AG04449 (cell line): ENCODE data around the gene RAB11B.

Experiments used
- CTCF ChIA-PET: fragments of 350-600 bp; formaldehyde crosslinking; extraction: SDS; loops from one replicate; lab custom pipeline; 2021; ENCODE audit warnings: antibody characterized with exemption; lab: Yijun Ruan, JAX
- POLR2A ChIA-PET: fragments of 400-600, 350-600 bp; formaldehyde crosslinking; extraction: SDS; loops from one replicate; lab custom pipeline; 2020; ENCODE audit warnings: antibody characterized with exemption, inconsistent platforms; lab: Yijun Ruan, JAX
- DNase-seq: peaks from one replicate; pipeline ENCODE4 v3.0.0-alpha.2; 2010; ENCODE audit warnings: low read depth, low spot score
- H3K4me3 ChIP-seq: 2 replicates; pipeline ENCODE4 v1.5.1; 2011; ENCODE audit warnings: low read depth, mild to moderate bottlenecking, control low read depth, low read length
- TF ChIP-seq, protein P1 (sequence below): IDR thresholded peaks from one replicate; pipeline ENCODE4 v1.5.1; 2011; ENCODE audit warnings: mild to moderate bottlenecking, moderate library complexity, low read length, control low read depth, inconsistent platforms; ENCODE audit not compliant: insufficient read depth; ENCODE audit errors: missing control alignments

RAB11B gene

GRCh38 chr19:8451885-8452284, 61.7 kb downstream of the RAB11B start:
- TF ChIP-seq, protein P1, sequence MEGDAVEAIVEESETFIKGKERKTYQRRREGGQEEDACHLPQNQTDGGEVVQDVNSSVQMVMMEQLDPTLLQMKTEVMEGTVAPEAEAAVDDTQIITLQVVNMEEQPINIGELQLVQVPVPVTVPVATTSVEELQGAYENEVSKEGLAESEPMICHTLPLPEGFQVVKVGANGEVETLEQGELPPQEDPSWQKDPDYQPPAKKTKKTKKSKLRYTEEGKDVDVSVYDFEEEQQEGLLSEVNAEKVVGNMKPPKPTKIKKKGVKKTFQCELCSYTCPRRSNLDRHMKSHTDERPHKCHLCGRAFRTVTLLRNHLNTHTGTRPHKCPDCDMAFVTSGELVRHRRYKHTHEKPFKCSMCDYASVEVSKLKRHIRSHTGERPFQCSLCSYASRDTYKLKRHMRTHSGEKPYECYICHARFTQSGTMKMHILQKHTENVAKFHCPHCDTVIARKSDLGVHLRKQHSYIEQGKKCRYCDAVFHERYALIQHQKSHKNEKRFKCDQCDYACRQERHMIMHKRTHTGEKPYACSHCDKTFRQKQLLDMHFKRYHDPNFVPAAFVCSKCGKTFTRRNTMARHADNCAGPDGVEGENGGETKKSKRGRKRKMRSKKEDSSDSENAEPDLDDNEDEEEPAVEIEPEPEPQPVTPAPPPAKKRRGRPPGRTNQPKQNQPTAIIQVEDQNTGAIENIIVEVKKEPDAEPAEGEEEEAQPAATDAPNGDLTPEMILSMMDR, result no peak
- CTCF ChIA-PET, result interaction anchor here (1.2 to 3.2 kb wide), 4 partner anchors 19 to 97 kb away, joined by 3 to 12 read pairs (median 4); partner anchors contain the start of gene MARCHF2
- H3K4me3 ChIP-seq, result no peak overlapping the region
- POLR2A ChIA-PET, result interaction anchor here (0.6 kb wide), 1 partner anchor 10 kb away, joined by 3 read pairs; no protein-coding TSS in a partner anchor
- no peak for DNase-seq

DNA sequence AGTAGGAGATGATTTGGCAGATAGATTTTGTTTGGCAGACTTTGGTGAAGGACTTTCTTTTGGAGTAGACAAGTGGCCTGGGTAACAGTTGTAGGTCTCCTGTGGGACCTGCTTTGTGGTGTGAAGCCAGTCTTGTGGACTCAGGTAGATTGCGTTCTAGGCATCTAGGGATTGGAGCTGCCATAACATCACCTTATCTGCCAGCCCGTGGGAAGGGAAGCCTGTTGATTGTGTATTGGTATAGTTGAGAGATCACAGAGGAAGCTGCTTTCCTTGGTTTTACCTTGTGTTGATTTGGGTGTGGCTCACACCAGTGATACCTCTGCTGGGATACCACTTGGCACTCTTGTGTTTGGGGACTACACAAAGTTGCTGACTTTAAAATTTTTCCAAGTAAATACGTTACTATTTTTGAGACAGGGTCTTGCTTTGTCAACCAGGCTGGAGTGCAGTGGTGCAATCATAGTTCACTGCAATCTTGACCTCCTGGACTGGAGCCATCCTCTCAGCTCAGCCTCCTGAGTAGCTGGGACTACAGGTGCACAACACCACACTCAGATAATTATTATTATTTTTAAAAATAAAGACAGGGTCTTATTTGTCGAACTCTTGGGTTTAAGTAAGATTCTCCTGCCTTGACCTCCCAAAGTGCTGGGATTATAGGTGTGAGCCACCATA, 62.4 kb downstream of the RAB11B start:
- H3K4me3 ChIP-seq, result no peak overlapping the region
- ChIA-PET POLR2A (interaction anchor here (0.6 kb wide), 1 partner anchor 11 kb away, joined by 3 read pairs; no protein-coding TSS in a partner anchor), CTCF (interaction anchor here (0.6 to 3.2 kb wide), 4 partner anchors 18 to 103 kb away, joined by 3 to 12 read pairs (median 4); partner anchors contain the start of gene MARCHF2)
- TF ChIP-seq, protein P1, result no peak
- no peak for DNase-seq

DNA sequence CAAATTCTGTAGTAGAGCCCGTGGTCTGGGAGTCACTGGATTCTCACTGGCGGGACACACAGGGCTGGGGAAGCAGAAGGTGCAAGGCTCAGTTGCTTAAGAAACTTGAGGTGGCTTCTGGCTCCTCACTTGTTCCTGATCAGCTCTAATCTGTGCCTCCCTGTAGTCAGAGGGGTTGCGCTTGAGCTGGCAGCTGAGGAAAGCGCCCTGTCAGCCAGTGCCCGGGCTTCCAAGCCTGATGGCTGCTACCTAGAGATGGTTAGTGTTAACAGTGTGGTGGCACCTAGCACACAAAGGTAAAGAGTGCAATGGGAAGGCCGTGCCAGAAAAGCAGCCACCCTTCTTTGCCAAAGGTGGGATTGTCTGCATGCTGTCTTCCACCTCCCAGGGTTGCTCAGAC, 63.5 kb downstream of the RAB11B start:
- H3K4me3 ChIP-seq, result no peak overlapping the region
- ChIA-PET CTCF (interaction anchor here (0.8 to 1.9 kb wide), 3 partner anchors 17 to 90 kb away, joined by 3 to 5 read pairs (median 3); partner anchors contain the start of gene MARCHF2), POLR2A (no interaction called here)
- DNase-seq, result no peak
- TF ChIP-seq, protein P1, result no peak
